PFSK-1 (cell line): ENCODE results near the gene MEI4.

ENCODE experiments used
- FOXP2 ChIP-seq: optimal IDR thresholded peaks from 2 replicates; pipeline ENCODE3; 2011; ENCODE audit warnings: borderline replicate concordance, control low read depth, inconsistent platforms; ENCODE audit not compliant: insufficient read depth; ENCODE audit errors: extremely low read length, extremely low read depth
- POLR2AphosphoS5 ChIP-seq: IDR thresholded peaks from 2 replicates; pipeline ENCODE4 v1.6.1; 2012; ENCODE audit warnings: low read depth, mild to moderate bottlenecking, control low read depth, low read length, moderate library complexity
- REST ChIP-seq, 2 experiments: IDR thresholded peaks; 2 replicates each; pipeline versions ENCODE4 v1.6.1 to v1.8.0; 2011 to 2012; ENCODE audit warnings: low read depth in 2 of 2, low read length in 2 of 2, control low read depth in 1 of 2, inconsistent platforms in 1 of 2, mild to moderate bottlenecking in 1 of 2, moderate library complexity in 1 of 2; ENCODE audit not compliant: insufficient read depth in 1 of 2
- SIN3A ChIP-seq: IDR thresholded peaks from 2 replicates; pipeline ENCODE4 v1.6.1; 2012; ENCODE audit warnings: mild to moderate bottlenecking, low read length, moderate library complexity, borderline replicate concordance; ENCODE audit not compliant: insufficient read depth
- TAF1 ChIP-seq: IDR thresholded peaks from 2 replicates; pipeline ENCODE4 v1.6.1; 2012; ENCODE audit warnings: low read length, control low read depth, borderline replicate concordance; ENCODE audit not compliant: insufficient read depth

The MEI4 gene

DNA sequence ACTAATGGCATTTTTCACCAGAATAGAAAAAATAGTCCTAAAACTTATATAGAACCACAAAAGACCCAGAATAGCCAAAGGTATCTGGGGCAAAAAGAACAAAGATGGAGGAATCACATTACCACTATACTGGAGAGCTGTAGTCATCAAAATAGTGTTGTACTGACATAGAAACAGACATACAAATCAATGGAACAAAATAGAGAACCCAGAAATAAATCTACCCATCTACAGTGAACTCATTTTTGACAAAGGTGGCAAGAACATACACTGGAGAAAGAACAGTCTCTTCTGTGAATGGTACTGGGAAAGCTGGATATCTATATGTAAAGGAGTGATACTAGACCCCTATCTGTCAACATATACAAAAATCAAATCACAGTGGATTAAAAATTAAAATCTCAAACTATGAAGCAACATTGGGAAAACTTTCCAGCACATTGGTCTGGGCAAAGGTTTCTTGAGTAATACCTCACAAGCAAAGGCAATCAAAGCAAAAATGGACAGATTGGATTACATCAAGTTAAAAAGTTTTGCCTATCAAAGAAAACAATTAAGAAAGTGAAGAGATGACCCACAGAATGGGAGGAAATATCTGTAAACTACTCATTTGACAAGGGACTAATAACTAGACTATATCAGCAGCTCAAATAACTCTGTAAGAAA lies 120.5 kb downstream of the MEI4 start:
- TF ChIP-seq FOXP2 (no peak), REST (IDR thresholded peaks at IDR 0.05; ENCODE audit: insufficient read depth in 1 of 2, low read depth in 2 of 2, low read length in 2 of 2) (no peak), SIN3A (no peak), POLR2AphosphoS5 (no peak), TAF1 (no peak)

- TF ChIP-seq SIN3A, result no peak
These were observed 121.6 kb downstream of the MEI4 start for GRCh38 chr6:77774457-77774856.

DNA sequence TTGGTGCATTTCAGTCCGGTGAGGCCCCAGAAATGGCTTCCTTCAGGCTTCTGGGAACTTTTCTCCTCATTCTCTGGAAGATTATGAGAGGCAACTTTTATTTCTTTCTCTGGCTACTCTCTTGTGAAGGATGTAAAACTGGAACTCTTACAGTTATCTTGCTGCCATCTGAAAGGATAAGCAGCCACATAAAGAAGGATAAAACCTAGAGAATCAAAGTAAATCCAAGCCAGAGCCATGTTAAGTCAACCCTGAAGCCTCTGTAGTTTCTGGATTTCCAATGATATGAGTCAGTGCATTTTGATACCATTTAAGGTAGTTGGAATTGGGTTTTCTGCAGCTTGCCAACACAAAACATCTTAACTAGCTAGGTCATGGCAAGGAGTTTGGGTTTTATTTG lies 123.6 kb downstream of the MEI4 start:
- TF ChIP-seq POLR2AphosphoS5 (no peak), SIN3A (no peak), FOXP2 (no peak), REST (IDR thresholded peaks at IDR 0.05; ENCODE audit: insufficient read depth in 1 of 2, low read depth in 2 of 2, low read length in 2 of 2) (no peak), TAF1 (no peak)

DNA sequence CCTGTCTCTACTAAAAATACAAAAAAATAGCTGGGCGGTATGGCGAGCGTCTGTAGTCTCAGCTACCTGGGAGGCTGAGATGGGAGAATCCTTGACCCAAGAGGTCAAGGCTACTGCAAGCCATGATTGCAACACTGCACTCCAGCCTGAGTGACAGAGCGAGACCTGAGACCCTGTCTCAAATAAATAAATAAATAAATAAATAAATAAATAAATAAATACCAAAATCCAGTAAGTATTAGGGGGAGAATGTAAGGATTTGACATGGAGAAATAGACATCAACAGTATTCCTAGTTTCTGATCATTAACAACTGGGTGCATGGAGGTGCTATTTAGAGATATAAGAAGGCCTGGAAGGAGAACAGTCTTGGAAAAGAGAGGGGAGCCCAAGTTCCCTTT lies 125.7 kb downstream of the MEI4 start:
- no peak for TF ChIP-seq POLR2AphosphoS5

GRCh38 chr6:77786935-77787629 lies 134.2 kb downstream of the MEI4 start:
- TF ChIP-seq SIN3A (no peak), FOXP2 (no peak), TAF1 (no peak), POLR2AphosphoS5 (no peak), REST (IDR thresholded peaks at IDR 0.05; ENCODE audit: insufficient read depth in 1 of 2, low read depth in 2 of 2, low read length in 2 of 2) (no peak)

DNA sequence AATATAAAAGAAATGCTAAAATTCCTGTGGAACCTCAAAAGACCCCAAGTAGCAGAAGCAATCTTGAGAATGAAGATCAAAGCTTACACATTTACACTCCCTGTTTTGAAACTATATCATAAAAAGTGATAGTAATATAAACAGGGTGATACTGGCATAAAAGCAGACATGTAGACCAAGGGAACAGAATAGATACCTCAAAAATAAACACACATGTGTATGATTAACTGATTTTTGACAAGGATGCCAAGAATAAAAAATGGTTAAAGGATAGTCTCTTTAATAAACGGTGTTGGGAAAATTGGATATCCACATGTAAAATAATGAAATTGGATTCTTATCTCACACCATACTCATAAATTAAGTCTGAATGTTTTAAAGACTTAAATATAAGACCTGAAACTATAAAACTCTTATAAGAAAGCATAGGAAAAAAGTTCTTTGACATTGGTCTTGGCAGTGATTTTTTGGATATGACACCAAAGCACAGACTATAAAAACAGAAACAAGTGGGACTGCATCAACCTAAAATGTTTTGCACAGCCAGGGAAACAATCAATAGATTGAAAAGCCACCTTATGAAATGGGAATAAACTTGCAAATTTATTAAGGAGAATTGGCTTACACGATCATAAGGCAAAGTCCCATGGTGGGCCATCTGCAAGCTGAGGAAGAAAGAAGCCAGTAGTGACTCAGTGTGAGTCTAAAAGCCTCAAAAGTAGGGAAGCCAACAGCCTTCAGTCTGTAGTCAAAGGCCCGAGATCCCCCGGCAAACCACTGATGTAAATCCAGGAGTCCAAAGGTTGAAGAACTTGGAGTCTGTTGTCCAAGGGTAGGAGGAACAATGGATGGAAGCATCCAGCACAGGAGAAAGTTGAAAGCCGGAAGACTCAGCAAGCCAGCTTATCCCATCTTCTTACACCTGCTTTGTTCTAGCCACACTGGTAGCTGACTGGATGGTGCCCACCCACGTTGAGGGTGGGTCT lies 144.3 kb downstream of the MEI4 start:
- TF ChIP-seq SIN3A (no peak), REST (IDR thresholded peaks at IDR 0.05; ENCODE audit: insufficient read depth in 1 of 2, low read depth in 2 of 2, low read length in 2 of 2) (no peak), TAF1 (no peak), FOXP2 (no peak), POLR2AphosphoS5 (no peak)
